HEK293 (cell line): Measurements from ENCODE around the gene IQSEC1.

ENCODE experiments used
- CTCF ChIA-PET: fragments of 350-600 bp; formaldehyde crosslinking; extraction: SDS; loops from one replicate; lab custom pipeline; 2021; ENCODE audit warnings: antibody characterized with exemption; lab: Yijun Ruan, JAX
- POLR2A ChIA-PET: fragments of 300-600 bp; formaldehyde crosslinking; extraction: SDS; loops from one replicate; lab custom pipeline; 2020; ENCODE audit warnings: antibody characterized with exemption, inconsistent platforms; lab: Yijun Ruan, JAX
- H3K27ac ChIP-seq: fragments of 200-500 bp; sonication (Bioruptor generic); 2 replicates; pipeline ENCODE4 v1.5.1; 2014; ENCODE audit warnings: low read depth, low read length, control low read depth, inconsistent platforms; ENCODE audit errors: extremely low read depth
- H3K36me3 ChIP-seq, 2 experiments: fragments of 200-500 bp in 1 of 2; sonication (Bioruptor generic) in 1 of 2; 1 replicate in 1 of 2; 2 replicates in 1 of 2; pipeline ENCODE4 v1.5.1; 2014 to 2017; ENCODE audit warnings: inconsistent platforms in 2 of 2, low read length in 2 of 2; ENCODE audit not compliant: control insufficient read depth in 2 of 2, insufficient read depth in 1 of 2
- H3K4me1 ChIP-seq: fragments of 200-500 bp; sonication (Bioruptor generic); 2 replicates; pipeline ENCODE4 v1.5.1; 2014; ENCODE audit warnings: mild to moderate bottlenecking, low read length, inconsistent platforms; ENCODE audit not compliant: control insufficient read depth, insufficient read depth
- H3K4me3 ChIP-seq: 2 replicates; pipeline ENCODE4 v1.5.1; 2011; ENCODE audit warnings: low read depth, mild to moderate bottlenecking, control low read depth, low read length, moderate library complexity
- H3K9me3 ChIP-seq: fragments of 200-500 bp; sonication (Bioruptor generic); 2 replicates; pipeline ENCODE4 v1.5.1; 2014; ENCODE audit warnings: low read depth, low read length, inconsistent platforms; ENCODE audit not compliant: control insufficient read depth, insufficient read depth
- FEZF1 ChIP-seq: fragments of 450-650 bp; formaldehyde crosslinking; IDR thresholded peaks from 2 replicates; pipeline ENCODE4 v1.5.1; 2016; ENCODE audit warnings: missing biosample characterization, missing genetic modification characterization
- REPIN1 ChIP-seq: fragments of 450-650 bp; formaldehyde crosslinking; IDR thresholded peaks from 2 replicates; pipeline ENCODE4 v1.5.1; 2017; ENCODE audit warnings: missing biosample characterization, missing genetic modification characterization, low read depth
- YY2 ChIP-seq: fragments of 450-650 bp; formaldehyde crosslinking; IDR thresholded peaks from 2 replicates; pipeline ENCODE4 v1.5.1; 2016; ENCODE audit warnings: missing biosample characterization, missing genetic modification characterization
- ZBTB8A ChIP-seq: fragments of 450-650 bp; formaldehyde crosslinking; IDR thresholded peaks from 2 replicates; pipeline ENCODE4 v1.5.1; 2016; ENCODE audit warnings: missing biosample characterization, missing genetic modification characterization
- ZEB2 ChIP-seq: fragments of 450-650 bp; formaldehyde crosslinking; IDR thresholded peaks from 2 replicates; pipeline ENCODE4 v1.5.1; 2016; ENCODE audit warnings: missing biosample characterization, missing genetic modification characterization
- ZIC2 ChIP-seq: fragments of 450-650 bp; formaldehyde crosslinking; IDR thresholded peaks from 2 replicates; pipeline ENCODE4 v1.5.1; 2016; ENCODE audit warnings: missing biosample characterization, missing genetic modification characterization
- ZNF10 ChIP-seq: fragments of 450-650 bp; formaldehyde crosslinking; IDR thresholded peaks from 2 replicates; pipeline ENCODE4 v1.5.1; 2017; ENCODE audit warnings: missing biosample characterization, missing genetic modification characterization
- ZNF214 ChIP-seq: fragments of 450-650 bp; formaldehyde crosslinking; IDR thresholded peaks from 2 replicates; pipeline ENCODE4 v1.5.1; 2017; ENCODE audit warnings: missing biosample characterization, mild to moderate bottlenecking, missing genetic modification characterization, borderline replicate concordance
- ZNF302 ChIP-seq: fragments of 450-650 bp; formaldehyde crosslinking; IDR thresholded peaks from 2 replicates; pipeline ENCODE4 v1.5.1; 2016; ENCODE audit warnings: missing biosample characterization, missing genetic modification characterization, low read depth
- ZNF423 ChIP-seq: fragments of 450-650 bp; formaldehyde crosslinking; IDR thresholded peaks from 2 replicates; pipeline ENCODE4 v1.5.1; 2016; ENCODE audit warnings: missing biosample characterization, missing genetic modification characterization
- ZNF529 ChIP-seq: fragments of 450-650 bp; formaldehyde crosslinking; IDR thresholded peaks from 2 replicates; pipeline ENCODE4 v1.5.1; 2017; ENCODE audit warnings: missing genetic modification characterization, missing biosample characterization; ENCODE audit not compliant: insufficient replicate concordance
- ZNF561 ChIP-seq: fragments of 450-650 bp; IDR thresholded peaks from 2 replicates; pipeline ENCODE4 v1.5.1; 2018; ENCODE audit warnings: missing biosample characterization, missing genetic modification characterization, borderline replicate concordance
- ZSCAN16 ChIP-seq: fragments of 450-650 bp; formaldehyde crosslinking; IDR thresholded peaks from 2 replicates; pipeline ENCODE4 v1.5.1; 2016; ENCODE audit warnings: missing biosample characterization, missing genetic modification characterization
- TF ChIP-seq, protein P1 (sequence below): fragments of 450-650 bp; formaldehyde crosslinking; IDR thresholded peaks from 2 replicates; pipeline ENCODE4 v1.5.1; 2016; ENCODE audit warnings: missing biosample characterization, missing genetic modification characterization
- TF ChIP-seq, protein P2 (sequence below): fragments of 450-650 bp; formaldehyde crosslinking; IDR thresholded peaks from 2 replicates; pipeline ENCODE4 v1.5.1; 2016; ENCODE audit warnings: missing biosample characterization, missing genetic modification characterization
- TF ChIP-seq, protein P3 (sequence below): fragments of 450-650 bp; formaldehyde crosslinking; IDR thresholded peaks from 2 replicates; pipeline ENCODE4 v1.5.1; 2016; ENCODE audit warnings: missing biosample characterization, missing genetic modification characterization
- TF ChIP-seq, protein P4 (sequence below): fragments of 450-650 bp; formaldehyde crosslinking; IDR thresholded peaks from 2 replicates; pipeline ENCODE4 v1.5.1; 2017; ENCODE audit warnings: missing biosample characterization, missing genetic modification characterization
- TF ChIP-seq, protein P5 (sequence below): fragments of 450-650 bp; formaldehyde crosslinking; IDR thresholded peaks from 2 replicates; pipeline ENCODE4 v1.5.1; 2016; ENCODE audit warnings: missing biosample characterization, missing genetic modification characterization, low read depth

The IQSEC1 gene

DNA sequence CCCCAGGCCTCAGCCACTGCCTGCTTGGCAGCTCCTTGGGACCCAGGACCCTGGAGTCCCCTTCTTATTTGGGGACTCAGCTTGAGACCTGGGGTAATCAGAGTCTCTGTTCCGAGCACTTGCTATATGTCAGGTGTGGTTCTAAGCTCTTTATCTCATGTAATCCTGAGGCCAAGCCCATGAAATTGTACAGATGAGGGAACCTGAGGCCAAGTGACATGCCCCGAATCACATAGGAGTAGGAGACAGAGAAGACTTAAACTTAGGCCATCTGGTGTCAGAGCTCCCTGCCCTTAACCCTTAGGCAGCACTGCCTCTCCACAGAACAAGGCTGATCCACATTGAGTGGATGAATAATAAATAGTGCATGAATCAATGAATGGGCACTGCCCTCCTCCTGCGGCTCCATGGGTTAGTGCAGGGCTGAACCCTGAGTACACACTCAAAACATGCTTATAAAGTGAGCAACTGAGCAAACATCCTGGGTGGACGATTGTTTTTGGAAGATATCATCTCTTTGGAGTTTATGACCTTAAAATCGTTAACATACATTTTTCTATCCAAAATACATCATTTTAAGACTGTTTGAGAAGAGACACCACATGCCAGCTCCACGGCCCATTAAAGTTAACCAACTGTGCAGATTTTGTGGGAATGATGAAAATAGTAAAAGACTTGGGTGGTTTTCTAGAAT, 33.2 kb upstream of the IQSEC1 start:
- ChIA-PET POLR2A (no interaction called here), CTCF (interaction anchor here (0.9 to 1.8 kb wide), 3 partner anchors 14 to 177 kb away, joined by 3 to 14 read pairs (median 3); no protein-coding TSS in a partner anchor)
- no peaks in the 10 kb centered on the region for H3K9me3 ChIP-seq
- no peaks in the 10 kb centered on the region for H3K36me3 ChIP-seq
- H3K4me1 ChIP-seq, result no peaks in the 10 kb centered on the region; the same call in 1 of the 2 replicates
- H3K4me3 ChIP-seq, result no peak overlapping the region
- no peak overlapping the region for H3K27ac ChIP-seq
- TF ChIP-seq, protein P1, sequence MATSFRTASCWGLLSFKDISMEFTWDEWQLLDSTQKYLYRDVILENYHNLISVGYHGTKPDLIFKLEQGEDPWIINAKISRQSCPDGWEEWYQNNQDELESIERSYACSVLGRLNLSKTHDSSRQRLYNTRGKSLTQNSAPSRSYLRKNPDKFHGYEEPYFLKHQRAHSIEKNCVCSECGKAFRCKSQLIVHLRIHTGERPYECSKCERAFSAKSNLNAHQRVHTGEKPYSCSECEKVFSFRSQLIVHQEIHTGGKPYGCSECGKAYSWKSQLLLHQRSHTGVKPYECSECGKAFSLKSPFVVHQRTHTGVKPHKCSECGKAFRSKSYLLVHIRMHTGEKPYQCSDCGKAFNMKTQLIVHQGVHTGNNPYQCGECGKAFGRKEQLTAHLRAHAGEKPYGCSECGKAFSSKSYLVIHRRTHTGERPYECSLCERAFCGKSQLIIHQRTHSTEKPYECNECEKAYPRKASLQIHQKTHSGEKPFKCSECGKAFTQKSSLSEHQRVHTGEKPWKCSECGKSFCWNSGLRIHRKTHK (tag by site-specific recombination), result no peak
- no peak for TF ChIP-seq ZNF302 (tag by site-specific recombination)
- peak; percentile 33; the same call in 1 of the 2 replicates for TF ChIP-seq ZBTB8A (tag by site-specific recombination)
- no peak for TF ChIP-seq ZNF10 (tag by site-specific recombination)
- 0 out of 2 replicates have a peak, but pooled peaks have one; percentile 20 for TF ChIP-seq ZEB2
- TF ChIP-seq YY2 (tag by site-specific recombination), result no peak
- no peak for TF ChIP-seq REPIN1 (tag by site-specific recombination)
- peak; percentile 68 for TF ChIP-seq ZNF423
- TF ChIP-seq ZNF529 (tag by site-specific recombination), result no peak
- TF ChIP-seq FEZF1, result peak; percentile 72
- TF ChIP-seq ZNF214 (tag by site-specific recombination), result no peak
- TF ChIP-seq ZSCAN16, result no peak
- TF ChIP-seq, protein P2, sequence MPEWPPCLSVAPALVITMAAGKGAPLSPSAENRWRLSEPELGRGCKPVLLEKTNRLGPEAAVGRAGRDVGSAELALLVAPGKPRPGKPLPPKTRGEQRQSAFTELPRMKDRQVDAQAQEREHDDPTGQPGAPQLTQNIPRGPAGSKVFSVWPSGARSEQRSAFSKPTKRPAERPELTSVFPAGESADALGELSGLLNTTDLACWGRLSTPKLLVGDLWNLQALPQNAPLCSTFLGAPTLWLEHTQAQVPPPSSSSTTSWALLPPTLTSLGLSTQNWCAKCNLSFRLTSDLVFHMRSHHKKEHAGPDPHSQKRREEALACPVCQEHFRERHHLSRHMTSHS (tag by site-specific recombination), result peak; percentile 62; the same call in 1 of the 2 replicates
- TF ChIP-seq, protein P3, sequence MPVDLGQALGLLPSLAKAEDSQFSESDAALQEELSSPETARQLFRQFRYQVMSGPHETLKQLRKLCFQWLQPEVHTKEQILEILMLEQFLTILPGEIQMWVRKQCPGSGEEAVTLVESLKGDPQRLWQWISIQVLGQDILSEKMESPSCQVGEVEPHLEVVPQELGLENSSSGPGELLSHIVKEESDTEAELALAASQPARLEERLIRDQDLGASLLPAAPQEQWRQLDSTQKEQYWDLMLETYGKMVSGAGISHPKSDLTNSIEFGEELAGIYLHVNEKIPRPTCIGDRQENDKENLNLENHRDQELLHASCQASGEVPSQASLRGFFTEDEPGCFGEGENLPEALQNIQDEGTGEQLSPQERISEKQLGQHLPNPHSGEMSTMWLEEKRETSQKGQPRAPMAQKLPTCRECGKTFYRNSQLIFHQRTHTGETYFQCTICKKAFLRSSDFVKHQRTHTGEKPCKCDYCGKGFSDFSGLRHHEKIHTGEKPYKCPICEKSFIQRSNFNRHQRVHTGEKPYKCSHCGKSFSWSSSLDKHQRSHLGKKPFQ (tag by site-specific recombination), result 0 out of 2 replicates have a peak, but pooled peaks have one; percentile 17
- TF ChIP-seq ZIC2, result peak; percentile 86
- no peak for TF ChIP-seq ZNF561 (tag by site-specific recombination)
- TF ChIP-seq, protein P4, sequence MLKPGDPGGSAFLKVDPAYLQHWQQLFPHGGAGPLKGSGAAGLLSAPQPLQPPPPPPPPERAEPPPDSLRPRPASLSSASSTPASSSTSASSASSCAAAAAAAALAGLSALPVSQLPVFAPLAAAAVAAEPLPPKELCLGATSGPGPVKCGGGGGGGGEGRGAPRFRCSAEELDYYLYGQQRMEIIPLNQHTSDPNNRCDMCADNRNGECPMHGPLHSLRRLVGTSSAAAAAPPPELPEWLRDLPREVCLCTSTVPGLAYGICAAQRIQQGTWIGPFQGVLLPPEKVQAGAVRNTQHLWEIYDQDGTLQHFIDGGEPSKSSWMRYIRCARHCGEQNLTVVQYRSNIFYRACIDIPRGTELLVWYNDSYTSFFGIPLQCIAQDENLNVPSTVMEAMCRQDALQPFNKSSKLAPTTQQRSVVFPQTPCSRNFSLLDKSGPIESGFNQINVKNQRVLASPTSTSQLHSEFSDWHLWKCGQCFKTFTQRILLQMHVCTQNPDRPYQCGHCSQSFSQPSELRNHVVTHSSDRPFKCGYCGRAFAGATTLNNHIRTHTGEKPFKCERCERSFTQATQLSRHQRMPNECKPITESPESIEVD (tag by site-specific recombination), result peak; percentile 83
- TF ChIP-seq, protein P5, sequence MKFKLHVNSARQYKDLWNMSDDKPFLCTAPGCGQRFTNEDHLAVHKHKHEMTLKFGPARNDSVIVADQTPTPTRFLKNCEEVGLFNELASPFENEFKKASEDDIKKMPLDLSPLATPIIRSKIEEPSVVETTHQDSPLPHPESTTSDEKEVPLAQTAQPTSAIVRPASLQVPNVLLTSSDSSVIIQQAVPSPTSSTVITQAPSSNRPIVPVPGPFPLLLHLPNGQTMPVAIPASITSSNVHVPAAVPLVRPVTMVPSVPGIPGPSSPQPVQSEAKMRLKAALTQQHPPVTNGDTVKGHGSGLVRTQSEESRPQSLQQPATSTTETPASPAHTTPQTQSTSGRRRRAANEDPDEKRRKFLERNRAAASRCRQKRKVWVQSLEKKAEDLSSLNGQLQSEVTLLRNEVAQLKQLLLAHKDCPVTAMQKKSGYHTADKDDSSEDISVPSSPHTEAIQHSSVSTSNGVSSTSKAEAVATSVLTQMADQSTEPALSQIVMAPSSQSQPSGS (tag by site-specific recombination), result 0 out of 2 replicates have a peak, but pooled peaks have one; percentile 16
